ENCODE results near the gene DYNC1LI1. TPM values are rescaled to one million over a fixed set of nuclear protein-coding genes. Genes with fewer than 3 reads are reported as not detected.

Gene DYNC1LI1
- total and polyA plus RNA-seq, 8 donors: 32.6 to 44.2 (median 39.6) TPM

DNA sequence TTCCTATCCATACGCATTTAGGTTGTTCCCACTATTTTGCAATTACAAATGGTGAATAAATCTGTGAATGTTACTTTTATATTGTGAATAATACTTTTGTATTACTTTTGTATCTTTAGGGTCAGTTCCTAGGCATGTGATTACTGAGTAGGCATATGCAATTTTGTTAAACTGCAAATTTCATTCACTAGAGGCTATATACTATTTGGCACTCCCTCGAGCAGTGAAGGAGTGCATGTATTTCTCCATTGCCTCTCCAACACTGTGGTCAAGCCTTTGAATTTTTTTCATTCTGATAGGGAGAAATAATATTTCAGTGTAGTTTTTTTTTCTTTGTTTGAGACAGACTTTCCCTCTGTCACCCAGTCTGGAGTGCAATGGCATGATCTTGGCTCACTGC lies 59.7 kb downstream of the DYNC1LI1 start:
- ATAC-seq (no peak), DNase-seq (no peak)
- no peaks in the 10 kb centered on the region for H3K27me3 ChIP-seq
- H3K4me1 ChIP-seq: no peaks in the 10 kb centered on the region
- TF ChIP-seq, protein P1, sequence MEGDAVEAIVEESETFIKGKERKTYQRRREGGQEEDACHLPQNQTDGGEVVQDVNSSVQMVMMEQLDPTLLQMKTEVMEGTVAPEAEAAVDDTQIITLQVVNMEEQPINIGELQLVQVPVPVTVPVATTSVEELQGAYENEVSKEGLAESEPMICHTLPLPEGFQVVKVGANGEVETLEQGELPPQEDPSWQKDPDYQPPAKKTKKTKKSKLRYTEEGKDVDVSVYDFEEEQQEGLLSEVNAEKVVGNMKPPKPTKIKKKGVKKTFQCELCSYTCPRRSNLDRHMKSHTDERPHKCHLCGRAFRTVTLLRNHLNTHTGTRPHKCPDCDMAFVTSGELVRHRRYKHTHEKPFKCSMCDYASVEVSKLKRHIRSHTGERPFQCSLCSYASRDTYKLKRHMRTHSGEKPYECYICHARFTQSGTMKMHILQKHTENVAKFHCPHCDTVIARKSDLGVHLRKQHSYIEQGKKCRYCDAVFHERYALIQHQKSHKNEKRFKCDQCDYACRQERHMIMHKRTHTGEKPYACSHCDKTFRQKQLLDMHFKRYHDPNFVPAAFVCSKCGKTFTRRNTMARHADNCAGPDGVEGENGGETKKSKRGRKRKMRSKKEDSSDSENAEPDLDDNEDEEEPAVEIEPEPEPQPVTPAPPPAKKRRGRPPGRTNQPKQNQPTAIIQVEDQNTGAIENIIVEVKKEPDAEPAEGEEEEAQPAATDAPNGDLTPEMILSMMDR (IDR thresholded peaks at IDR 0.05): no peak
- no peak overlapping the region for H3K4me3 ChIP-seq
- no peaks in the 10 kb centered on the region for H3K9me3 ChIP-seq
- intact Hi-C loops (cut with DNase I): loop anchor here in 1 of 2 donors (5.0 kb wide), 1 partner anchor 156 kb away; no protein-coding TSS in a partner anchor
- no peak overlapping the region for H3K27ac ChIP-seq
- H3K36me3 ChIP-seq: no peaks in the 10 kb centered on the region

DNA sequence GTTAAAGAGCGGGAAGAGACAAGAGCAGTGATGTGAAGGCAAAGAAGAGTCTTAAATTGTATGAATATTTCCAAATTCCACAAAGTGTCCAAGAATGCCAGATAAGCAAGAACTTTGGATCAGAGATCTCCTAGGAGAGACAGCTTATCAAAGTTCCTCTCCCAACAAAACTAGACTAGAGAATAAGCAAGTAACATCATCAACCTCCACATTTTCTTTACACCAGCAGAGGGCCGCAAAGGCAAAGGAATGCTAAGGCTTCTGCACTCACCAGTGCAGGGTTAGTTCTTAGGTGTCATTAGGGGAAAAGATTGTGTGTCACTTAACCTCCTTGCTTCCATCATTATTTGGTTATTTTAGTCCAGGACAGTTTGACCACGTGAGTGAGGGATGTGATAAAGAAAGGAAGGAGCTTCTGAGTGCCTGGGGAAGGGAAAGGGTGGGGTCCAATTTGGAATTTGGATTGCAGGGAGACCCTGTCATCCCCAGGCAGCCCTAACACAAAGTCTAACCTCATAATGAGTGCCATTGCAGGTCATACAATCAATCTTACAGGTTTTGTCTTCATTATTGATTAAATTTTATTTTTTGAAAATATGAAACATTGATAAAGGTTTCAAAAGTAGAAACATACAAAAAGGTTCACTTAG lies 60.5 kb downstream of the DYNC1LI1 start:
- DNase-seq (peak in 3 of 4 donors; percentile 47 to 84 (median 62)), ATAC-seq (peak; percentile 98)
- Histone ChIP-seq H3K36me3 (no peaks in the 10 kb centered on the region), H3K4me3 (no peak overlapping the region), H3K9me3 (no peaks in the 10 kb centered on the region), H3K27ac (no peak overlapping the region), H3K4me1 (no peaks in the 10 kb centered on the region), H3K27me3 (no peaks in the 10 kb centered on the region)
- intact Hi-C loops (cut with DNase I): loop anchor here in 1 of 2 donors (5.0 kb wide), 1 partner anchor 157 kb away; no protein-coding TSS in a partner anchor
- TF ChIP-seq, protein P1 (IDR thresholded peaks at IDR 0.05): peak; percentile 54 to 63

DNA sequence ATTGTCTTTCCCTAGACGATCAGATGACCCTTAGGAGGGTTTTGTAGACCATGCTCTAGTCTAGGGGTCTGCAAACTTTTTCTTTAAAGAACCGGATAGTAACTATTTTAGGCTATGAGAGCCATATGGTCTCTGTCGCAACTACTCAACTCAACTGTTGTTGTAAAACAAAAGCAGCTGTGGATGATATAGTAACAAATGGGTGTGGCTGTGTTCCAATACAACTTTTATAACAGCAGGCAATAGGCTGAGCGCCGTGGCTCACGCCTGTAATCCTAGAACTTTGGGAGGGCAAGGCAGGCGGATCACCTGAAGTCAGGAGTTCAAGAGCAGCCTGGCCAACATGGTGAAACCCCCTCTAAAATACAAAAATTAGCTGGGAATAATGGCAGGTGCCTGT lies 61.9 kb downstream of the DYNC1LI1 start:
- H3K36me3 ChIP-seq: no peaks in the 10 kb centered on the region
- no peak overlapping the region for H3K4me3 ChIP-seq
- no peak overlapping the region for H3K27ac ChIP-seq
- no peaks in the 10 kb centered on the region for H3K9me3 ChIP-seq
- H3K27me3 ChIP-seq: no peaks in the 10 kb centered on the region
- no peaks in the 10 kb centered on the region for H3K4me1 ChIP-seq
- DNase-seq: peak in 2 of 4 donors; percentile 71 to 84
- intact Hi-C loops (cut with DNase I): no loop called here
- TF ChIP-seq, protein P1 (IDR thresholded peaks at IDR 0.05): no peak
- ATAC-seq: no peak

DNA sequence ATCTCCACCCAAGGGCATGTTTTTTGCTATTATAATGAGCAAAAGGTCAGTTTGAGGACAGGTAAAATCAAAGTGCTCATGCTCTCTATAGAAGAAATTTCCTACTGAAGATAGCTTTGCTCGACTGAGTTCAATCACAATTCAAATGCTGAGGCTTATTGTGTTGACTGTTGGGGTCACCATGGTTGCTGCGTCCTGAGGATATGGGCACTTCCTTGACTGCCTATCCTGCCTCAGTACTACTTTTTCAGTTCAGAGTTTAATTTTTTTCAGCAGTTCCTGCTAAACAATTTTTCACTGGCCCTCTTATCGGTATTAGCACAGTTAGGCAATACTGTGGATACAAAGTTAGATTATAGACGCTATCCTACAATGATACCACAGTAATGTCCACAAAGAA lies 64.2 kb downstream of the DYNC1LI1 start:
- DNase-seq (no peak), ATAC-seq (no peak)
- no peaks in the 10 kb centered on the region for H3K9me3 ChIP-seq
- no peak overlapping the region for H3K4me3 ChIP-seq
- TF ChIP-seq, protein P1 (IDR thresholded peaks at IDR 0.05): no peak
- no peak overlapping the region for H3K27ac ChIP-seq
- no peaks in the 10 kb centered on the region for H3K27me3 ChIP-seq
- peaks cover 0 to 8% of the 10 kb centered on the region in 2 donors for H3K4me1 ChIP-seq
- H3K36me3 ChIP-seq: no peaks in the 10 kb centered on the region
- intact Hi-C loops (cut with DNase I): no loop called here

DNA sequence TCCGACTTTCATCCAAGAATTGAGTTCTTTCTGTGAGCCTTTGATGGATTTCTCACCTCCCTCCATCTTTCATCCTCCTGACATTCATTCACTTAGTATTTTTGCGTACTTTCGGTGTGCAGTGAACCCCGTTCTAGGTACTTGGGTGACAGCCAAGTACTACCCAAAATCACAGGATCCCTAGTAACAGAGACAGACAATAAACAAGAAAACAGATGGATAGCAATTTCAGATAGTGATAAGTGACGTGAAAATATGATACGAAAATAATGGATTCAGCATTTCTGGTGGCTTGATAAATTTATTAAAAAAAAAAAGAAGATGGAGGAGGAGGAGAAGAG lies 67.7 kb downstream of the DYNC1LI1 start:
- peak overlapping the region; percentile 93 to 96 for H3K4me3 ChIP-seq
- ATAC-seq (no peak), DNase-seq (no peak)
- intact Hi-C loops (cut with DNase I): no loop called here
- H3K27ac ChIP-seq: peak overlapping the region; percentile 94 to 100
- no peaks in the 10 kb centered on the region for H3K36me3 ChIP-seq
- H3K9me3 ChIP-seq: no peaks in the 10 kb centered on the region
- TF ChIP-seq, protein P1 (IDR thresholded peaks at IDR 0.05): no peak
- H3K27me3 ChIP-seq: no peaks in the 10 kb centered on the region
- H3K4me1 ChIP-seq: peaks cover 10 to 43% of the 10 kb centered on the region in 2 donors

Measured in left lung (tissue), 10 donors.